Esophagus squamous epithelium (tissue), 5 donors: ENCODE measurements around the gene FAM174C. TPM values are rescaled to one million over a fixed set of nuclear protein-coding genes. Genes with fewer than 3 reads are reported as not detected.

Source experiments
- DNase-seq: peaks from one replicate; lab custom pipeline; 2025; lab: John Stamatoyannopoulos, UW
- H3K27ac ChIP-seq, 4 donors: fragments of 200-600 bp; sonication (generic); one replicate each; pipeline ENCODE4 v1.5.1; 2016 to 2019; ENCODE audit warnings: mild to moderate bottlenecking in 1 of 4
- H3K27me3 ChIP-seq, 4 donors: fragments of 200-600 bp; sonication (generic); 1 replicate in 3 of 4; 2 replicates in 1 of 4; pipeline versions ENCODE4 v1.5.1 to v1.6.0; 2017 to 2021; ENCODE audit warnings: antibody characterized with exemption in 1 of 4
- H3K36me3 ChIP-seq, 3 donors: fragments of 200-600 bp; sonication (generic); one replicate each; pipeline ENCODE4 v1.5.1; 2016 to 2019
- H3K4me1 ChIP-seq, 3 donors: fragments of 200-600 bp; sonication (generic); one replicate each; pipeline ENCODE4 v1.5.1; 2017 to 2019
- H3K4me3 ChIP-seq, 4 donors: fragments of 200-600 bp; sonication (generic); 1 replicate in 3 of 4; 2 replicates in 1 of 4; pipeline ENCODE4 v1.5.1; 2016 to 2019; ENCODE audit warnings: mild to moderate bottlenecking in 2 of 4, moderate library complexity in 1 of 4
- H3K9me3 ChIP-seq, 3 donors: fragments of 200-600 bp; sonication (generic); one replicate each; pipeline ENCODE4 v1.5.1; 2016 to 2019
- POLR2A ChIP-seq, 4 donors: fragments of 450-650 bp; IDR thresholded peaks; one replicate each; pipeline ENCODE4 v1.6.1; 2017; ENCODE audit warnings: antibody characterized with exemption in 4 of 4, mild to moderate bottlenecking in 4 of 4, moderate library complexity in 3 of 4
- WGBS, 2 donors: methylation state at CpG; one replicate each; pipeline ENCODE4 v1.1.5; 2018; 5-methylcytosine and 5-hydroxymethylcytosine counted together
- intact Hi-C: fragments of 100-400 bp; cut with DNase I; formaldehyde crosslinking; loops from one replicate; pipeline ENCODE4 v1.15.0; 2022
- total RNA-seq, 4 donors: library from RNA; depleted of rRNA; stranded (reverse); fragments of >200 nt; gene quantifications; one replicate each; pipeline ENCODE4 v1.1.0, GENCODE V29; 2016
- TF ChIP-seq, protein P1 (sequence below), 6 experiments: fragments of 450-650 bp in 4 of 6; fragments of 200-600 bp in 2 of 6; sonication (generic) in 2 of 6; IDR thresholded peaks; one replicate each; pipeline ENCODE4 v1.5.1; 2016 to 2019; ENCODE audit warnings: antibody characterized with exemption in 6 of 6, mild to moderate bottlenecking in 4 of 6, moderate library complexity in 4 of 6
- donor health status: DM: yes; HTN: yes; CAD: no.

Gene FAM174C
- total RNA-seq, 4 donors from 2014 or later, result 31.5 to 69.8 (median 50.5) TPM

DNA sequence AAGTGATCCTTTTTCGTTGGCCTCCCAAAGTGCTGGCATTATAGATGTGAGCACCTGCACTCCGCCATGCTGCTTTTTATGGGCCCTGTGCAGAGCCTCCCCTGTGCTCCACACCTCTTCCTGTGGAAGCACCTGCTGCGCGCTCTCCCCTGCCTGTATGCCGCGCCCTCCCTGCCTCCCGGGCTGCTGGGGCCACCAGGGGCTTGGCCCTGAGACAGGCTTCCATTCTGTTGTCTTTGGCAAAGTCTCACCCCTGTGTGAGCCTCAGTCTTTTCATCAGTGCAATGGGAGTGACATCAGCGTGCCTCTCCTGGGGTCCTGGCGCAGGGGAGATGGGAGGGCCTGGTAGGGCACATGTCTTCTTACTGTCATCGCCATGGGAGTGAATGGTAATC, 1.3 kb downstream of the FAM174C start:
- Histone ChIP-seq H3K4me3 (peak overlapping the region; percentile 49 to 86 (median 70)), H3K27ac (peak overlapping the region in 3 of 4 donors; percentile 94 to 99 (median 98)), H3K27me3 (no peaks in the 10 kb centered on the region), H3K36me3 (peaks cover 26 to 65% (median 28%) of the 10 kb centered on the region in 3 donors), H3K9me3 (no peaks in the 10 kb centered on the region), H3K4me1 (peaks cover 39 to 60% (median 45%) of the 10 kb centered on the region in 3 donors)
- 45 to 70% methylated on average over 3 to 7 of the region's 10 CpGs for WGBS, 2 donors
- no peak for TF ChIP-seq POLR2A (IDR thresholded peaks at IDR 0.05)
- TF ChIP-seq, protein P1, sequence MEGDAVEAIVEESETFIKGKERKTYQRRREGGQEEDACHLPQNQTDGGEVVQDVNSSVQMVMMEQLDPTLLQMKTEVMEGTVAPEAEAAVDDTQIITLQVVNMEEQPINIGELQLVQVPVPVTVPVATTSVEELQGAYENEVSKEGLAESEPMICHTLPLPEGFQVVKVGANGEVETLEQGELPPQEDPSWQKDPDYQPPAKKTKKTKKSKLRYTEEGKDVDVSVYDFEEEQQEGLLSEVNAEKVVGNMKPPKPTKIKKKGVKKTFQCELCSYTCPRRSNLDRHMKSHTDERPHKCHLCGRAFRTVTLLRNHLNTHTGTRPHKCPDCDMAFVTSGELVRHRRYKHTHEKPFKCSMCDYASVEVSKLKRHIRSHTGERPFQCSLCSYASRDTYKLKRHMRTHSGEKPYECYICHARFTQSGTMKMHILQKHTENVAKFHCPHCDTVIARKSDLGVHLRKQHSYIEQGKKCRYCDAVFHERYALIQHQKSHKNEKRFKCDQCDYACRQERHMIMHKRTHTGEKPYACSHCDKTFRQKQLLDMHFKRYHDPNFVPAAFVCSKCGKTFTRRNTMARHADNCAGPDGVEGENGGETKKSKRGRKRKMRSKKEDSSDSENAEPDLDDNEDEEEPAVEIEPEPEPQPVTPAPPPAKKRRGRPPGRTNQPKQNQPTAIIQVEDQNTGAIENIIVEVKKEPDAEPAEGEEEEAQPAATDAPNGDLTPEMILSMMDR (IDR thresholded peaks at IDR 0.05), result no peak
- no peak for DNase-seq
- intact Hi-C loops, result loop anchor here (10.0 kb wide), 1 partner anchor 128 kb away; the partner anchor contains the start of genes DAZAP1 and GAMT

DNA sequence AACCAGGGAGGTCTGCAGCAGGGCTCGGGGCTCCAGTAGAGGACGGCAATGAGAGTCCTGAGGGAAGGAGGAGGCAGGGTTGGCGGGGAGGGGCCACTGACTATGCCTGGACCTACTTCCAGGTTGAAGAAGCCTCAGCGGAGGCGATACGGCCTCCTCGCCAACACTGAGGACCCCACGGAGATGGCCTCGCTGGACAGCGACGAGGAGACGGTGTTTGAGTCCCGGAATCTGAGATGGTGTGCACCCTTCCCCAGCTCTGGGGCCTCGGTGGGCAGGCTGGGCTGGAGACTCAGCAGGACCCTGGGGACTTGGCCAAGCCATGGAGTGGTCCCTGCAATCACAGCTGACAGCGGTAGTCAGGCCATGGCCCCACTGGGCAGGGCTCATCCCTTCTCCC, 1.7 kb downstream of the FAM174C start:
- no peak for TF ChIP-seq POLR2A (IDR thresholded peaks at IDR 0.05)
- TF ChIP-seq, protein P1 (IDR thresholded peaks at IDR 0.05), result no peak
- H3K4me3 ChIP-seq, result no peak overlapping the region
- no peak overlapping the region for H3K27ac ChIP-seq
- peaks cover 35 to 56% (median 41%) of the 10 kb centered on the region in 3 donors for H3K4me1 ChIP-seq
- peaks cover 24 to 61% (median 28%) of the 10 kb centered on the region in 3 donors for H3K36me3 ChIP-seq
- 92 to 95% methylated on average over 10 to 11 of the region's 15 CpGs for WGBS, 2 donors
- H3K9me3 ChIP-seq, result no peaks in the 10 kb centered on the region
- no peak for DNase-seq
- intact Hi-C loops, result loop anchor here (10.0 kb wide), 1 partner anchor 128 kb away; the partner anchor contains the start of genes DAZAP1 and GAMT
- H3K27me3 ChIP-seq, result no peaks in the 10 kb centered on the region

DNA sequence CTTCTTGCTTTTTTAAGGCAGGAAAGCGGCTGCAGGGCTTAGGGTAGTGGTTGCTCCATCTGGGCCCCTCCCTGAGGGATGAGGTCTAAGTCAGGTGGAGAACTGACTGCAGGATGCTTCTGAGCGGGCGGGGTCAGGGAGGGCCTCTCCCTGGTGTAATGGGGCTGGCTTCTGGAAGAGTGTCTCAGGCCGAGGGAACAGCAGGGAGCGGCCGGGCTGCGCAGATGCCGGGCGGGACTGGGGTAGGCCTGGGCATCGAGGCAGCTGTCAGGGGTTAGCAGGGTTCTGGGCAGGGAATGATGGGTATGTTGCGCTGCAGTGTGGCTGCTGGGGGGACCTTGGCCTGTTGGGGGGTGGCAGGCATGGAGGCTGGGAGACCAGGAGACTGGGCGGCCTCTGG, 2.7 kb downstream of the FAM174C start:
- intact Hi-C loops, result loop anchor here (10.0 kb wide), 1 partner anchor 127 kb away; the partner anchor contains the start of genes DAZAP1 and GAMT
- DNase-seq, result no peak
- no peaks in the 10 kb centered on the region for H3K9me3 ChIP-seq
- H3K4me1 ChIP-seq, result peaks cover 27 to 50% (median 31%) of the 10 kb centered on the region in 3 donors
- TF ChIP-seq POLR2A (IDR thresholded peaks at IDR 0.05), result no peak
- TF ChIP-seq, protein P1 (IDR thresholded peaks at IDR 0.05), result no peak
- H3K27ac ChIP-seq, result no peak overlapping the region
- H3K36me3 ChIP-seq, result peaks cover 17 to 51% (median 23%) of the 10 kb centered on the region in 3 donors
- 83% methylated on average over 1 of the region's 12 CpGs; no CpG with 5 or more reads in 1 of the 2 donors for WGBS, 2 donors
- H3K4me3 ChIP-seq, result no peak overlapping the region
- H3K27me3 ChIP-seq, result peaks cover 0 to 6% (median 0%) of the 10 kb centered on the region in 4 donors

DNA sequence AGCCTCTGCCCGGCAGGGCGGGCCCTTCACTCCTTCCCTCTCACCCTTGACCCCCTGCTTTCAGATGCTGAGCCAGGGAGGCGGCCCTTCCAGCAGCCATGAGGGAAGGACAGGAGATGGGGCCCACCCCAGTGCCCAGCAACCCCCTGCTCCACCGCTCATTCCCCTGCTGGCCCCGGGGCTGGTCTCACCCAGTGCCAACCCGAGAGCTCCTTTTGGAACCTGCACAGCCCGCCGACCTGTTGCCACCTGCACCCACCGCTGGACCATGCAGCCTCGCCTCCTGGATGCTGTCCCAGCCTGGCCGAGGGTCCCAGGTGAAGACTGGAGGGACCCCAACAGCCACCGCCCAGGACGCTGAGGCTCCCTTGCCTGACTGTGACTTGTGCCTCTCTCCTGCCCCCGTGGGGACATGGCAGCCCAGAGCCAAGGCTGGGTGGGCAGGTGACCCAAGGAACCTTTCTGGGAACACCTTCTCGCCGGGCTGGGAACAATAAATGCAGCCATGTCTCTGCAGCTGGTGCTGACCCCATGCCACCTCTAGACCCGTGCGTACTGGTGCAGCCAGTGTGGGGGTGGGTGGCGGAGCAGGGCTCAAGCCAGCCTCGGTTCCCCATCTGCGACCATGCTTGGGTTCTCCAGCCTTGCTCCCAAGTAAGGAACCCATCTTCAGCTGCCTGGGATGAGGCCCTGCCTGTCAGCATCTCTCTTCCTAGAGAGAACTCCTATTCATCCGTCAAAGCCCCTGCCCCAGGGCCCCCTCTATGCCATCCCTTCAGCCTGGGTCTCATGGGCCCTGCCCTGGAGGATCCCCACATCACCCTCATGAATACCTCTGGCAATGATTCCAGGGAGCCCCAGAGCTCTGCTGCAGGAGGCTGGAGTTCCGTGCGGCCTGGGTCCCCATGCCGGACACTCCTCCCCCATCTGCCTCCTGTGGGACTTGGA, 3.7 kb downstream of the FAM174C start:
- H3K4me3 ChIP-seq, result no peak overlapping the region
- intact Hi-C loops, result loop anchor here (10.0 kb wide), 1 partner anchor 126 kb away; the partner anchor contains the start of genes DAZAP1 and GAMT
- peaks cover 28 to 50% (median 29%) of the 10 kb centered on the region in 3 donors for H3K4me1 ChIP-seq
- DNase-seq, result no peak
- H3K27ac ChIP-seq, result no peak overlapping the region
- WGBS, 2 donors, result 80 to 85% methylated on average over 3 of the region's 25 CpGs
- peaks cover 0 to 15% (median 3%) of the 10 kb centered on the region in 4 donors for H3K27me3 ChIP-seq
- no peaks in the 10 kb centered on the region for H3K9me3 ChIP-seq
- H3K36me3 ChIP-seq, result peaks cover 11 to 42% (median 14%) of the 10 kb centered on the region in 3 donors
- no peak for TF ChIP-seq POLR2A (IDR thresholded peaks at IDR 0.05)
- TF ChIP-seq, protein P1 (IDR thresholded peaks at IDR 0.05), result no peak
